ENCODE results near the gene ZHX3.

GRCh38 chr20:41264819-41265218 lies 52.7 kb downstream of the ZHX3 start:
- no peak for TF ChIP-seq POLR2A (IDR thresholded peaks at IDR 0.05)
- TF ChIP-seq, protein P1, sequence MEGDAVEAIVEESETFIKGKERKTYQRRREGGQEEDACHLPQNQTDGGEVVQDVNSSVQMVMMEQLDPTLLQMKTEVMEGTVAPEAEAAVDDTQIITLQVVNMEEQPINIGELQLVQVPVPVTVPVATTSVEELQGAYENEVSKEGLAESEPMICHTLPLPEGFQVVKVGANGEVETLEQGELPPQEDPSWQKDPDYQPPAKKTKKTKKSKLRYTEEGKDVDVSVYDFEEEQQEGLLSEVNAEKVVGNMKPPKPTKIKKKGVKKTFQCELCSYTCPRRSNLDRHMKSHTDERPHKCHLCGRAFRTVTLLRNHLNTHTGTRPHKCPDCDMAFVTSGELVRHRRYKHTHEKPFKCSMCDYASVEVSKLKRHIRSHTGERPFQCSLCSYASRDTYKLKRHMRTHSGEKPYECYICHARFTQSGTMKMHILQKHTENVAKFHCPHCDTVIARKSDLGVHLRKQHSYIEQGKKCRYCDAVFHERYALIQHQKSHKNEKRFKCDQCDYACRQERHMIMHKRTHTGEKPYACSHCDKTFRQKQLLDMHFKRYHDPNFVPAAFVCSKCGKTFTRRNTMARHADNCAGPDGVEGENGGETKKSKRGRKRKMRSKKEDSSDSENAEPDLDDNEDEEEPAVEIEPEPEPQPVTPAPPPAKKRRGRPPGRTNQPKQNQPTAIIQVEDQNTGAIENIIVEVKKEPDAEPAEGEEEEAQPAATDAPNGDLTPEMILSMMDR (IDR thresholded peaks at IDR 0.05), result no peak
- TF ChIP-seq POLR2AphosphoS5 (IDR thresholded peaks at IDR 0.05; ENCODE audit: insufficient read depth in 1 of 2, low read depth in 1 of 2), result no peak
